H9 (cell line): ENCODE measurements around the gene DLD. TPM values are rescaled to one million over a fixed set of nuclear protein-coding genes. Genes with fewer than 3 reads are reported as not detected.

Experiments used
- DNase-seq: peaks from one replicate; pipeline ENCODE4 v3.0.0-alpha.2; 2017
- H2AFZ ChIP-seq: one replicate; pipeline ENCODE4 v1.6.1; 2013; ENCODE audit warnings: mild to moderate bottlenecking, low read length, control low read depth, moderate library complexity
- H2AK5ac ChIP-seq: 2 replicates; pipeline ENCODE4 v1.6.1; 2013; ENCODE audit warnings: low read length, control low read depth, mixed read lengths; ENCODE audit not compliant: insufficient read length
- H2BK120ac ChIP-seq: one replicate; pipeline ENCODE4 v1.6.1; 2013; ENCODE audit warnings: low read depth, mild to moderate bottlenecking, low read length, control low read depth, inconsistent platforms; ENCODE audit not compliant: poor library complexity, severe bottlenecking
- H2BK12ac ChIP-seq: 2 replicates; pipeline ENCODE4 v1.6.1; 2013; ENCODE audit warnings: low read length, control low read depth, mixed read lengths, low read depth; ENCODE audit not compliant: insufficient read length
- H2BK15ac ChIP-seq: 2 replicates; pipeline ENCODE4 v1.6.1; 2013; ENCODE audit warnings: low read depth, low read length, control low read depth
- H2BK20ac ChIP-seq: one replicate; pipeline ENCODE4 v1.6.1; 2013; ENCODE audit warnings: low read depth, mild to moderate bottlenecking, low read length, control low read depth, inconsistent platforms; ENCODE audit not compliant: poor library complexity, severe bottlenecking
- H2BK5ac ChIP-seq: 2 replicates; pipeline ENCODE4 v1.6.1; 2013; ENCODE audit warnings: low read length, control low read depth, mixed read lengths; ENCODE audit not compliant: insufficient read length
- H3K14ac ChIP-seq: 2 replicates; pipeline ENCODE4 v1.6.1; 2013; ENCODE audit warnings: low read length, control low read depth; ENCODE audit not compliant: insufficient read depth
- H3K18ac ChIP-seq: 2 replicates; pipeline ENCODE4 v1.6.1; 2013; ENCODE audit warnings: low read depth, mild to moderate bottlenecking, mixed read lengths, low read length, control low read depth; ENCODE audit not compliant: insufficient read length
- H3K23ac ChIP-seq: 2 replicates; pipeline ENCODE4 v1.6.1; 2013; ENCODE audit warnings: low read length, control low read depth, mixed read lengths, low read depth; ENCODE audit not compliant: insufficient read length
- H3K23me2 ChIP-seq: 2 replicates; pipeline ENCODE4 v1.6.1; 2013; ENCODE audit warnings: low read depth, mild to moderate bottlenecking, mixed read lengths, low read length, control low read depth; ENCODE audit not compliant: insufficient read length, poor library complexity, severe bottlenecking
- H3K27ac ChIP-seq: 2 replicates; pipeline ENCODE4 v1.5.1; 2013; ENCODE audit warnings: low read length, control low read depth, mixed read lengths, low read depth; ENCODE audit not compliant: insufficient read length
- H3K27me3 ChIP-seq: 2 replicates; pipeline ENCODE4 v1.6.1; 2013; ENCODE audit warnings: low read length, control low read depth, inconsistent platforms; ENCODE audit not compliant: insufficient read depth
- H3K4ac ChIP-seq: 2 replicates; pipeline ENCODE4 v1.6.1; 2013; ENCODE audit warnings: low read depth, mild to moderate bottlenecking, control low read depth, inconsistent platforms, low read length, moderate library complexity
- H3K4me1 ChIP-seq: 2 replicates; pipeline ENCODE4 v1.6.1; 2013; ENCODE audit warnings: low read length, control low read depth, inconsistent platforms; ENCODE audit not compliant: insufficient read depth
- H3K4me2 ChIP-seq: 2 replicates; pipeline ENCODE4 v1.6.1; 2013; ENCODE audit warnings: low read length, control low read depth, mixed read lengths; ENCODE audit not compliant: insufficient read length, insufficient read depth
- H3K56ac ChIP-seq: 2 replicates; pipeline ENCODE4 v1.6.1; 2013; ENCODE audit warnings: low read depth, mild to moderate bottlenecking, mixed read lengths, low read length, control low read depth; ENCODE audit not compliant: insufficient read length
- H3K79me1 ChIP-seq: 2 replicates; pipeline ENCODE4 v1.6.1; 2013; ENCODE audit warnings: low read depth, mild to moderate bottlenecking, moderate library complexity, low read length, control low read depth, inconsistent platforms; ENCODE audit not compliant: insufficient read depth, poor library complexity, severe bottlenecking
- H3K79me2 ChIP-seq: 2 replicates; pipeline ENCODE4 v1.6.1; 2013; ENCODE audit warnings: low read length, control low read depth, inconsistent platforms; ENCODE audit not compliant: insufficient read depth
- H3K9ac ChIP-seq: 2 replicates; pipeline ENCODE4 v1.6.1; 2013; ENCODE audit warnings: low read length, control low read depth, mixed read lengths; ENCODE audit not compliant: insufficient read length; ENCODE audit errors: extremely low read depth
- H3K9me3 ChIP-seq: one replicate; pipeline ENCODE4 v1.6.1; 2013; ENCODE audit warnings: low read depth, low read length, inconsistent platforms; ENCODE audit not compliant: control insufficient read depth
- H3T11ph ChIP-seq: one replicate; pipeline ENCODE4 v1.6.1; 2013; ENCODE audit warnings: mild to moderate bottlenecking, low read length, control low read depth, inconsistent platforms
- H4K20me1 ChIP-seq: one replicate; pipeline ENCODE4 v1.6.1; 2013; ENCODE audit not compliant: control insufficient read depth, insufficient read length, insufficient read depth
- H4K5ac ChIP-seq: 2 replicates; pipeline ENCODE4 v1.6.1; 2013; ENCODE audit warnings: low read depth, mild to moderate bottlenecking, mixed read lengths, low read length, control low read depth; ENCODE audit not compliant: insufficient read length
- H4K8ac ChIP-seq: replicated peaks from 2 replicates; pipeline ENCODE4 v1.6.1; 2013; ENCODE audit warnings: low read length, control low read depth, mixed read lengths, low read depth; ENCODE audit not compliant: insufficient read length
- H4K91ac ChIP-seq: 2 replicates; pipeline ENCODE4 v1.6.1; 2013; ENCODE audit warnings: low read depth, mild to moderate bottlenecking, moderate library complexity, mixed read lengths, low read length, control low read depth; ENCODE audit not compliant: insufficient read length
- H3K27ac Mint-ChIP-seq, 3 experiments: 2 replicates in 2 of 3; 3 replicates in 1 of 3; pipeline ENCODE4 v1.8.0; 2020 to 2021; ENCODE audit warnings: mixed read lengths in 3 of 3, mild to moderate bottlenecking in 1 of 3, moderate library complexity in 1 of 3
- H3K27me3 Mint-ChIP-seq: 2 replicates; pipeline ENCODE4 v1.8.0; 2021; ENCODE audit warnings: low read depth, mild to moderate bottlenecking, moderate library complexity, mixed read lengths
- H3K36me3 Mint-ChIP-seq, 3 experiments: 2 replicates in 2 of 3; 3 replicates in 1 of 3; pipeline ENCODE4 v1.8.0; 2020 to 2021; ENCODE audit warnings: low read depth in 3 of 3, mixed read lengths in 3 of 3; ENCODE audit not compliant: insufficient read depth in 1 of 3
- H3K4me1 Mint-ChIP-seq, 2 experiments: 2 replicates each; pipeline ENCODE4 v1.8.0; 2020; ENCODE audit warnings: mixed read lengths in 2 of 2
- H3K4me3 Mint-ChIP-seq, 2 experiments: 2 replicates in 1 of 2; 3 replicates in 1 of 2; pipeline ENCODE4 v1.8.0; 2020 to 2021; ENCODE audit warnings: mild to moderate bottlenecking in 2 of 2, mixed read lengths in 2 of 2, moderate library complexity in 1 of 2
- H3K9me3 Mint-ChIP-seq, 2 experiments: 2 replicates in 1 of 2; 3 replicates in 1 of 2; pipeline ENCODE4 v1.8.0; 2020; ENCODE audit warnings: mild to moderate bottlenecking in 2 of 2, mixed read lengths in 2 of 2, moderate library complexity in 1 of 2
- WGBS: extraction: QIAGEN DNeasy Blood & Tissue Kit; methylation state at CpG from one replicate; pipeline ENCODE4 v1.1.7; 2013; ENCODE audit warnings: missing lambda C conversion rate, low lambda C conversion rate, mixed read lengths; ENCODE audit not compliant: insufficient read length; ENCODE audit errors: extremely low coverage; 5-methylcytosine and 5-hydroxymethylcytosine counted together
- total RNA-seq: library from RNA; stranded (reverse); gene quantifications from 2 replicates; pipeline ENCODE4 v1.2.1, GENCODE V29; 2021
- TF ChIP-seq, protein P1 (sequence below): fragments of 200-600 bp; sonication (generic); conservative IDR thresholded peaks from 3 replicates; pipeline ENCODE4 v1.8.0; 2021; ENCODE audit warnings: antibody characterized with exemption, mild to moderate bottlenecking

The DLD gene
- total RNA-seq, 1 experiment from 2014 or later = 93.7 TPM

DNA sequence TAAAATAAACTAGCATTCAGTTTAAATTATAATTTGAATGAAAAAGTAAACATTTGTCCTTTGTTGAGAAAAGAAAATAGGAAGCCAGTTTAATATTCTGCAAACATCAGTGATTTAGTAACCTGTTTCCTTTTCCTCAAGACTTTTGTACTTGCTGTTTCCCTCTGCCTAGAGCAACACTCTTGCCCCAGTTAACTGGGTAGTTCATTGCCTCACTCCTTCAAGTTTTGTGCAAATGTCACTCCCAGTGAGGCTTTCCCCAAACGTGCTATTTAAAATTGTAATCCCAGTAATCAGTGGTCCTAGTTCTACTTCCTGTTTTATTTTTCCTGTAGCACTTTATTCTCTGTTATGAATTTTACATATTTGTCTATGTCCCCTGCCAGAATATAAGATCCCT, 23.8 kb downstream of the DLD start:
- no peak overlapping the region for H4K91ac ChIP-seq
- Mint-ChIP-seq H3K4me1 (no peaks in the 10 kb centered on the region), H3K9me3 (no peaks in the 10 kb centered on the region; a peak in 1 of 5 replicates), H3K27ac (peak overlapping the region in 1 of 3 experiments; percentile 84; a peak in 2 of 7 replicates), H3K36me3 (peaks cover 32 to 78% (median 62%) of the 10 kb centered on the region in 3 experiments; a peak in 6 of 7 replicates), H3K4me3 (no peak overlapping the region), H3K27me3 (no peaks in the 10 kb centered on the region)
- H2BK12ac ChIP-seq = no peak overlapping the region
- TF ChIP-seq, protein P1, sequence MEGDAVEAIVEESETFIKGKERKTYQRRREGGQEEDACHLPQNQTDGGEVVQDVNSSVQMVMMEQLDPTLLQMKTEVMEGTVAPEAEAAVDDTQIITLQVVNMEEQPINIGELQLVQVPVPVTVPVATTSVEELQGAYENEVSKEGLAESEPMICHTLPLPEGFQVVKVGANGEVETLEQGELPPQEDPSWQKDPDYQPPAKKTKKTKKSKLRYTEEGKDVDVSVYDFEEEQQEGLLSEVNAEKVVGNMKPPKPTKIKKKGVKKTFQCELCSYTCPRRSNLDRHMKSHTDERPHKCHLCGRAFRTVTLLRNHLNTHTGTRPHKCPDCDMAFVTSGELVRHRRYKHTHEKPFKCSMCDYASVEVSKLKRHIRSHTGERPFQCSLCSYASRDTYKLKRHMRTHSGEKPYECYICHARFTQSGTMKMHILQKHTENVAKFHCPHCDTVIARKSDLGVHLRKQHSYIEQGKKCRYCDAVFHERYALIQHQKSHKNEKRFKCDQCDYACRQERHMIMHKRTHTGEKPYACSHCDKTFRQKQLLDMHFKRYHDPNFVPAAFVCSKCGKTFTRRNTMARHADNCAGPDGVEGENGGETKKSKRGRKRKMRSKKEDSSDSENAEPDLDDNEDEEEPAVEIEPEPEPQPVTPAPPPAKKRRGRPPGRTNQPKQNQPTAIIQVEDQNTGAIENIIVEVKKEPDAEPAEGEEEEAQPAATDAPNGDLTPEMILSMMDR = no peak
- no peak overlapping the region for H3K4ac ChIP-seq
- H3K23ac ChIP-seq = no peak overlapping the region
- H3K14ac ChIP-seq = no peak overlapping the region
- no peaks in the 10 kb centered on the region for H3K4me1 ChIP-seq
- no peak overlapping the region for H3K56ac ChIP-seq
- no peaks in the 10 kb centered on the region for H3K27me3 ChIP-seq
- H3K4me2 ChIP-seq = no peak overlapping the region
- no peak overlapping the region for H3K18ac ChIP-seq
- no peak overlapping the region for H3K9ac ChIP-seq
- no peak overlapping the region for H2BK20ac ChIP-seq
- no peak overlapping the region for H2AK5ac ChIP-seq
- H3K79me1 ChIP-seq = no peaks in the 10 kb centered on the region
- H2BK120ac ChIP-seq = no peak overlapping the region
- no peak overlapping the region for H4K8ac ChIP-seq
- no peaks in the 10 kb centered on the region for H3K79me2 ChIP-seq
- no peaks in the 10 kb centered on the region for H3K23me2 ChIP-seq
- no peak overlapping the region for H3K27ac ChIP-seq
- no peak for DNase-seq
- WGBS = no CpG with 5 or more reads among the region's 1 CpG
- H2AFZ ChIP-seq = no peak overlapping the region
- H3T11ph ChIP-seq = no peak overlapping the region
- no peak overlapping the region for H2BK15ac ChIP-seq
- no peaks in the 10 kb centered on the region for H3K9me3 ChIP-seq
- H4K20me1 ChIP-seq = no peaks in the 10 kb centered on the region
- no peak overlapping the region for H2BK5ac ChIP-seq
- H4K5ac ChIP-seq = no peak overlapping the region
